Epithelial cell of esophagus (primary cell): ENCODE measurements around the gene CST9L.

Experiments used
- DNase-seq: peaks from one replicate; pipeline ENCODE4 v3.0.0; 2010; ENCODE audit warnings: low read depth
- H3K4me3 ChIP-seq: 2 replicates; pipeline ENCODE4 v1.5.1; 2011; ENCODE audit warnings: mild to moderate bottlenecking, low read length, control low read depth
- CTCF ChIP-seq: IDR thresholded peaks from 2 replicates; pipeline ENCODE4 v1.5.1; 2011; ENCODE audit warnings: low read depth, mild to moderate bottlenecking, low read length, control low read depth, inconsistent platforms; ENCODE audit not compliant: insufficient read depth; ENCODE audit errors: missing control alignments

CST9L gene

GRCh38 chr20:23528867-23529431 is 39.3 kb downstream of the CST9L start:
- peak; percentile 75 for DNase-seq
- no peak overlapping the region for H3K4me3 ChIP-seq
- TF ChIP-seq CTCF = no peak

GRCh38 chr20:23526850-23527249 is 41.4 kb downstream of the CST9L start:
- TF ChIP-seq CTCF = no peak
- no peak for DNase-seq
- H3K4me3 ChIP-seq = no peak overlapping the region

DNA sequence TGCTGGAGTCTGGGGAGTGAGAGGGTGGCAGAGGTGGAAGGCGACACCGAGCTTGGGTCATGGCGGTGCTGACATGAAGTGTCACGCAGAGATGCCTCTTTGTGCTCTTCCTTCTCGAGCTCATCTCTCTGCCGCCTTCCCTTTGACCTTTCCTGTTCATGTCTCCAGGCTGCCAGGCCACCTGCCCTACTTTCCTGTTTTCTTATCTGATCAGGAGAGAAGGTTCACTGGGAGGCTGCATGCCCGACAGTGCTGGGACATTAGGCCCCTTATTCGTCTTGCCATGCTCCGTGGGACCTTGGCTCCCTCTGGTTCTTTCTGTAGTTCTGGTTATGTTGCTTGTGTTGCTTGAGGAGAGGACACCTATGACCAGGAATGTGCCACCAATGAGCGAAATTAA is 44.1 kb downstream of the CST9L start:
- TF ChIP-seq CTCF = no peak
- H3K4me3 ChIP-seq = no peak overlapping the region
- DNase-seq = no peak

- H3K4me3 ChIP-seq = no peak overlapping the region
- no peak for DNase-seq
- no peak for TF ChIP-seq CTCF
Observed at GRCh38 chr20:23520185-23520584, 48.1 kb downstream of the CST9L start.

- no peak for TF ChIP-seq CTCF
- DNase-seq = no peak
- H3K4me3 ChIP-seq = no peak overlapping the region
Observed at GRCh38 chr20:23519556-23519955, 48.7 kb downstream of the CST9L start.

DNA sequence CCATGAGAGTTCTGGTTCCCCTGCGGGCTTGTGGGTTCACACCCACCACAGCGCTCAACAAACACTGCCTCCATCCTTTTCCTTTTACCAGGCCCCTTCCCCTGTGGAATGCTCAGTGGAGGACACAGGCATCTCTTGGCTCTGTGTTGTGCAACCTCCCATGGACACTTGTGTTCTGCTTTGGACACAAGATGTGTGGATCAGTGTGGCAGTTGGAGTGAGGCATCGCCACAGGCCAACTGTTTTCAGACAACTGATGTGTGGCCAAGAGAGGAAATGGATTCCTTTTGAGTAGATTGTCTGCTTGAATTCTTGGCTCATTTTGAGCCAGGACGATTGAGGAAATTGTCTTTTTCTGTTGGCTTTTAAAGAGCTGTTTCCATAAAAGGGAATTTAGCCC is 50.6 kb downstream of the CST9L start:
- H3K4me3 ChIP-seq = no peak overlapping the region
- DNase-seq = no peak
- TF ChIP-seq CTCF = no peak

DNA sequence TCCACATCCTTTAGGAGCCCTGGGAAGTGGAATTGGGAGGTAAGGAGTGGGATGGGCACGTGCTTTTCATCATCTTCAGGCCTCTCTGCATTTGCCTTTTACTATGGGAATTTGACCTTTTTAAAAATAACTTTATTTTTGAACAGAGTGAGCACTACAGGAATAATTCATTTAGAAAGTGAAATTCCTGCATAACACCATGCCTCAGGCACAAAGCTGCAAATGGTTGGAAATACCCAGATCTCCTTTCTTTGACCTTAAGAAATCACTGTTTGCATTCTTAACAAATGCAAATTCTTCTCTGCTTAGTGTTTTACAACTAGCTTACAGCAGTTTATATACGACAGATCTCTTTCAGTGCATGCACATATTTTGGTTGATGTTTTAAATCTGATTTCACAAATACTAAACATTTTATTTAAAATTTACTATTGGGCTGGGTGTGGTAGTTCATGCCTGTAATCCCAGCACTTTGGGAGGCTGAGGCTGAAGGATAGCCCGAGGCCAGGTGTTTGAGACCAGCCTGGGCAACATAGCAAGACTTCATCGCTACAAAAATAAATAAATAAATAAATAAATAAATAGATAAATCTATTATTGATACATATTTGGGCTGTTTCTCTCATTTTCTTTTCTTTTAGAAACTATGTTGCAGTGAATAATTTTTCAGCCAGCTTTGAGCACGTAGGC is 52.9 kb downstream of the CST9L start:
- DNase-seq = peak; percentile 8
- no peak for TF ChIP-seq CTCF
- no peak overlapping the region for H3K4me3 ChIP-seq
